GM15510 (cell line): ENCODE data around the gene KLB.

Source experiments
- POLR2A ChIP-seq: IDR thresholded peaks from 3 replicates; pipeline ENCODE4 v1.6.1; 2011; ENCODE audit warnings: borderline replicate concordance; ENCODE audit not compliant: insufficient read length; ENCODE audit errors: extremely low read depth

The KLB gene

DNA sequence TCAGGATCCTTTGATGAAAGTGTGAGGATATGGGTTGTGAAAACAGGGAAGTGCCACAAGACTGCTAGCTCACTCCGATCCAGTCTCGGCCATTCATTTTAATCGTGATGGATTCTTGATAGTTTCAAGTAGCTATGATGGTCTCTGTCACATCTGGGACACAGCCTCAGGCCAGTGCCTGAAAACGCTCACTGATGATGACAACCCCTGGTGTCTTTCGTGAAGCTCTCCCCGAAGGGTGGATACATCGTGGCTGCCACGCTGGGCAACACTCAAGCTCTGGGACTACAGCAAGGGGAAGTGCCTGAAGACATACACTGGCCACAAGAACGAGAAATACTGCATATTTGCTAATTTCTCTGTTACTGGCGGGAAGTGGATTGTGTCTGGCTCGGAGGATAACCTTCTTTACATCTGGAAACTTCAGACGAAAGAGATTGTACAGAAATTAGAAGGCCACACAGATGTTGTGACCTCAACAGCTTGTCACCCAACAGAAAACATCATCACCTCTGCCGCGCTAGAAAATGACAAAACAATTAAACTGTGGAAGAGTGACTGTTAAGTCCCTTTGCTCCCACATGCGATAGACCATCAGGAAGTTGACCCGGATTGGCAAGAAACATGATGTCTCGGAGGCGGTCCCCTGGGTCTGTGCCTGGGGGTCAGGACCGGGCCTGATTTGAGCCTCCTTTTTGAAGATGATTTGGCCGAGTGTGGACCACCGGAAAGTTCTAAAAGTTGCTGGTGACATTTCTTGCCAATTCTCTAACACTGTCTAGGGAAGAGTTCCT is 74.4 kb downstream of the KLB start:
- no peak for TF ChIP-seq POLR2A

DNA sequence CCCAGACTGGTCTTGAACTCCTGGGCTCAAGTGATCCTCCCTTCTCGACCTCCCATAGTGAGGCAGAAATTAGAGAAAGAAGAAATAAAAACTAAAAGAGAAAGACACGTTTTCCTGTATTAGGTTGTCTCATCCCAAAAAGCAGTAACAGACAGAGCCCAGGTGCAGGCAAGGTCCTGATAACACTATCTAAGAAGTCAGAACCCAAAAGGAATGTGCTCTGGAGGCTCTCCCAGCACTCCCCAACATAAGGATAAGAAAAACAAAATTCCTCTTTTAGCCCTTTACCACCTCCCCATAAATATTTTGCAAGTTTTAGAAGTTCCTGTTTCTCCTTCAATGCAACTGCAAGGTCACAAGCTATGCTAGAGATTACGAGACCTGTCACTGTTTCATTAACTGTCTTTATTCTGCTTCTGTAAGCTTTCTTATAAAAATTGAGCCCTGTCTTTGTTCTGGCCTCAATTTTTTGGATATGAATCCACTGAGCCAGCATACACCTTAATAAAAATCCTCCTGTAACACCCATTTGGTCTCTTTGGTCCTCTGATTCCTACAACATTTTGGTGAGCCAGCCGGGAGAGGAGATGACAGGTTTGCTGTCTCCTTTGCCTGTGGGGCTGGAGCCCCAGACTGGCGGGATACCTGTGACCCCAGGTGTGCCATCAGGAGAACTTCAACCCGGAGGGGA is 78.0 kb downstream of the KLB start:
- TF ChIP-seq POLR2A, result no peak

DNA sequence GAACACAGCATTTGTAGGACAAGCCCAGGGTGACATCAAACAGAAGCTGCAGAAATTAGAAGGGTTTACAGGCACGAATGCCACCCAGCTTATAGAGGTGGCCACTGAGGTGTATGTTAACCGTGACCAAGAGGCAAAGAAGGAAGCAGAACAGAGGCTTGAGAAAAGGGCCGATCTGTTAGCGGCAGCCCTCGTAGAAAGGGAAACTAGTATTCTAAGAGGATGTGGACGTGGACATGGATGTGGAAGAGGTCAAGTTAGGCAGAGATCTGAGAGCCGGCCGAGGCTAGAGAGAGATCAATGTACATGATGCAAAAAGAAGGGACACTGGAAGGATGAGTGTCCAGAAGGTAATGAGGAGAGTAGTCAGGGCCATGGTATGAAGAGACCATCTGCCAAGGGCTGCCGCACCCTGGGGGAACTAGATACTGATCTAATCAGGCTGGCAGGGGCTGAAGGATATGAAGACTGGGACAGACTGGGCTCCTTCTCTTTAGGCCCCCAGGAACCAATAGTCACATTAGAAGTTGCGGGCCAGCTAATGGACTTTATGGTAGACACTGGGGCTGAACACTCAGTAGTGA is 79.6 kb downstream of the KLB start:
- TF ChIP-seq POLR2A, result no peak

DNA sequence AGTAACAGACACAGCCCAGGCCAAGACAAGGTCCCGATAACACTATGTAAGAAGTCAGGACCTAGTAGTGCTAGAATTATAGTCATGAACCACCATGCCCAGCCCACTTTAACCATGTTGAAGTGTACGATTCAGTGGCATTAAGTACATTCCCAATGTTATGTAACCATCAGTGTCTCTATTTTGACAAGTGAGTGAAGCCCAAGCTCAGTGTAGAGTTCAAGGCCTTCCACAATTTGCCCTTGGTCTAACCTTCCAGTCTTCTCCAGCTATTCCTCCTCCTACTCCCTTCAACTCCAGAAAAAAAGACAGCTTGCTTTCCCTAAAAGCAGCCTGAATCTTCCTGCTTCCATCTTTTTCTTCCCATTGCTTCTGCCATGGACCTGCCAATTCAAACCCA is 83.6 kb downstream of the KLB start:
- TF ChIP-seq POLR2A, result no peak

DNA sequence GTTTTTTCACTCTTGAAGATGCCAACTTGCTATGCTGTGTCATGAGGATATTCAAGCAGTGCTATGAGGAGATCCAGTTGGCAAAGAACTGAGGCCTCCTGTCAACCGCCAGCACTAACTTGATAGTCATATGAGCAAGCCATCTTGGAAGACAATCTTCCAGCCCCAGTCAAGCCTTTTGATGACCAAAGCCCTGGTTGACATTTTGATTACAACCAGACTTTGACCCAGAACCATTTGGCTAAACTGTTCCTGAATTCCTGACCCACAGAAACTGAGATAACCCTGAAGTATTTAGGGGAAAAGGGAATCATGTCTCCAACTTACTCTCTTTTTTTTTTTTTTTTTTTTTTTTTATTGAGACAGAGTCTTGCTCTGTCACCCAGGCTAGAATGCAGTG is 87.6 kb downstream of the KLB start:
- TF ChIP-seq POLR2A, result no peak

DNA sequence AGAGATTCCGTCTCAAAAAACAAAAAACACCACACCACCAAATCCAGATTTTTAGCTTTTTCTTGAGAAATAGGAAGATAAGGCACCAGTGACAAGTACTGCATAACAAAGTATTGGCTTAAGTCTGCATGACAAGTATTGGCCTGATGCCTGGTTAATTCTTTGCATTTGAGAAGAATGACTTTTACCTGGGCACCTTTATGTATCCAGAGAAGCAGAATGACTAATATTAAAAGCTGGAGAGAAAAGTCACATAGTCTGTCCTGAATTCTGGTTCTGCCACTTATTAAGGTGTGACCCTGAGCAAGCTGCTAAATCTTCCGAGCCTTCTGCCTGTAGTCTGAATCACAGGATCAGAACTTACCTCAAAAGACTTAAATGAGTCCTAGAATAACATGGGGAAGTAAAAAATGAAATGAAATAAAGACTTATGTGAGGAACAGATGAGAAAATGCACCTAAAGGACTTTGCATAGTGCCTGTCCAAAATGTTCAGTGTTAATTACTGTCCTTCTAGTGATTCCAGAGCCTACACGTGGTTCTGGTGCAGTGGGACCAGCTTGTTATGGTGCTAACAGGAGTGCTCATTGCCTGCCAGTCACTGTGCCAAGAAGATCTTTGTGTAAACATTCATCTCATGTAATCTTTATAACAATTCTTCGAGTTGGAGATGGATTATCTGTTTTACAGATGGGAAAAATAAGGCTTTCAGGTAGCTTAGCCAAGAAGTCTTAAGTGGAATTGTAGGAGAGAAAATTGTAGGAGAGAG is 88.9 kb downstream of the KLB start:
- no peak for TF ChIP-seq POLR2A

DNA sequence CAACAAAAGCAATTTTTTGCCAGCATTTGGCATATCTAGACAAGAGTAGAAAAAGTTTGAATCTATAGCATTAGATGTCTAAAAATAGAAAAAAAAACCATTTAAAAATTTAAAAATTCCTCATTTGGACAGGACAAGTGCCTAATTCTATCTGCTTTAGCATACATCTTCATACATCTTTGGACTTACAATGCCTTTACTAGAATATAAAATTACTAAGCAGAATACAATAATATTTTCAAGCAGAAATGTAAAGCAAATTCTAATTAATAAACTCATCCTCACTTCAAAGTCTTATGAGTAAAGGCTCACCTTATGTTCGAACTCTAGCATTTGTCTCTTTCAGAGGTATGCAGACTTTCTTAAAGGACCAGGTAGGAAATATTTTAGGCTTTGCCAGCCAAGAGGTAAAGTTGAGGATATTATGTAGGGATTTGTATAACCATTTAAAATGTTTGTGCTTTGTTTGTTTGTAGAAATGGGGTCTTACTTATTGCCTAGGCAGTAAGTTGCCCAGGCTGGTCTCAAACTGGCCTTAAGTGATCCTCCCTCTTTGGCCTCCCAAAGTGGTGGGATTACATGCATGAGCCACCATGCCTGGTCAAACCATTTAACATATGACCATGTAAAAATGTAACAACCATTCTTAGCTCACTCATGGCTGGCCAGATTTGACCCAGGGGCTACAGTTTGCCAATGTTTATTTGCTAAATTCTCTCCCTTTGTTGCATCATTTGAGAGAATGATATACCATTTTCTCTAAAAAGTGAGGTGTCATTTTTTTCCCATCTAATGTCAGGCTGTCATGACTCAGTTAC is 91.4 kb downstream of the KLB start:
- no peak for TF ChIP-seq POLR2A

DNA sequence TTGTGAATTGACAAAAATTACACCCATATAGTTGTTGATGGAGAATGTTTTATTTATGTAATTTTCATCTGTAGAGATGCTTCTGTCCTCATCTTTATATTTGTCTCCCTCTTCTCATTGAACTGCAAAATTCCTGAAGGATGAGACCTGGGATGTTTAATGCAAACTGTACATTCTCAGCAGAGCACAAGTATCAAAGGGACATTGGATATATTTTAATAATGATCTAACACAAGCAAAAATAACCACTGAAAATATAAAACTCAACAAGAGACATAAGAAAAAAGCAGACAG is 91.9 kb downstream of the KLB start:
- no peak for TF ChIP-seq POLR2A
